ENCODE measurements around the gene GUCY2C.
"Not testable (repeated sequence)": the region's sequence is repeated elsewhere in the genome, so short reads cannot be mapped to it uniquely, and the experiment has no call there.

GUCY2C gene

GRCh38 chr12:14696265-14696741, at the start of gene GUCY2C:
Gene GUCY2C (minus strand): TSS chr12:14696599. CDS start chr12:14696448, 151 bp downstream.
- DNase-seq (ENCODE audit: low read depth): no peak
- TF ChIP-seq CTCF (IDR thresholded peaks at IDR 0.05; ENCODE audit: control insufficient read depth, extremely low read depth, insufficient read depth): no peak
- H3K4me3 ChIP-seq (ENCODE audit: low read depth, low read length): no peak within 1 kb of the TSS

- no peak for TF ChIP-seq CTCF (IDR thresholded peaks at IDR 0.05; ENCODE audit: control insufficient read depth, extremely low read depth, insufficient read depth)
- no peak overlapping the region for H3K4me3 ChIP-seq (ENCODE audit: low read depth, low read length)
- DNase-seq (ENCODE audit: low read depth): no peak
Observed at GRCh38 chr12:14743061-14743460, 46.7 kb upstream of the GUCY2C start.

- no peak for DNase-seq (ENCODE audit: low read depth)
- no peak for TF ChIP-seq CTCF (IDR thresholded peaks at IDR 0.05; ENCODE audit: control insufficient read depth, extremely low read depth, insufficient read depth)
- H3K4me3 ChIP-seq (ENCODE audit: low read depth, low read length): no peak overlapping the region
Observed at GRCh38 chr12:14741942-14742341, 45.5 kb upstream of the GUCY2C start.

GRCh38 chr12:14741153-14741552, 44.8 kb upstream of the GUCY2C start:
- no peak for DNase-seq (ENCODE audit: low read depth)
- H3K4me3 ChIP-seq (ENCODE audit: low read depth, low read length): no peak overlapping the region
- TF ChIP-seq CTCF (IDR thresholded peaks at IDR 0.05; ENCODE audit: control insufficient read depth, extremely low read depth, insufficient read depth): no peak

- DNase-seq (ENCODE audit: low read depth); H3K4me3 ChIP-seq (ENCODE audit: low read depth, low read length): not testable (repeated sequence)
Observed at GRCh38 chr12:14736441-14736840, 40.0 kb upstream of the GUCY2C start.

GRCh38 chr12:14731821-14732220, 35.4 kb upstream of the GUCY2C start:
- DNase-seq (ENCODE audit: low read depth): no peak
- H3K4me3 ChIP-seq (ENCODE audit: low read depth, low read length): no peak overlapping the region
- no peak for TF ChIP-seq CTCF (IDR thresholded peaks at IDR 0.05; ENCODE audit: control insufficient read depth, extremely low read depth, insufficient read depth)

- DNase-seq (ENCODE audit: low read depth): no peak
- H3K4me3 ChIP-seq (ENCODE audit: low read depth, low read length): no peak overlapping the region
- TF ChIP-seq CTCF (IDR thresholded peaks at IDR 0.05; ENCODE audit: control insufficient read depth, extremely low read depth, insufficient read depth): no peak
Observed at GRCh38 chr12:14729586-14729985, 33.2 kb upstream of the GUCY2C start.
